Smooth muscle cell (in vitro differentiated cells): Measurements from ENCODE around the gene LRRC2. TPM values are rescaled to one million over a fixed set of nuclear protein-coding genes. Genes with fewer than 3 reads are reported as not detected.
"Not testable (repeated sequence)": the region's sequence is repeated elsewhere in the genome, so short reads cannot be mapped to it uniquely, and the experiment has no call there.

Experiments used
- DNase-seq: peaks from one replicate; lab custom pipeline; 2025; ENCODE audit not compliant: unreplicated experiment; lab: John Stamatoyannopoulos, UW
- H2AFZ ChIP-seq: fragments of 200-600 bp; sonication (generic); 2 replicates; pipeline ENCODE4 v1.6.0; 2016; ENCODE audit warnings: antibody characterized with exemption, low read depth, mild to moderate bottlenecking
- H3F3A ChIP-seq: fragments of 200-600 bp; sonication (generic); 2 replicates; pipeline ENCODE4 v1.6.0; 2017; ENCODE audit warnings: antibody characterized with exemption, low read depth
- H3K27ac ChIP-seq: fragments of 200-600 bp; sonication (generic); 2 replicates; pipeline ENCODE4 v1.5.1; 2016; ENCODE audit warnings: low read depth, mild to moderate bottlenecking
- H3K27me3 ChIP-seq: fragments of 200-600 bp; sonication (generic); 2 replicates; pipeline ENCODE4 v1.6.1; 2016; ENCODE audit warnings: low read depth, mild to moderate bottlenecking
- H3K36me3 ChIP-seq: fragments of 200-600 bp; sonication (generic); 2 replicates; pipeline ENCODE4 v1.5.1; 2016; ENCODE audit warnings: low read depth
- H3K4me1 ChIP-seq: fragments of 200-600 bp; sonication (generic); 2 replicates; pipeline ENCODE4 v1.5.1; 2016; ENCODE audit warnings: low read depth
- H3K4me2 ChIP-seq: fragments of 200-600 bp; sonication (generic); 2 replicates; pipeline ENCODE4 v1.6.0; 2016; ENCODE audit warnings: mild to moderate bottlenecking
- H3K4me3 ChIP-seq: fragments of 200-600 bp; sonication (generic); 2 replicates; pipeline ENCODE4 v1.5.1; 2016; ENCODE audit warnings: mild to moderate bottlenecking
- H3K79me2 ChIP-seq: fragments of 200-600 bp; sonication (generic); 2 replicates; pipeline ENCODE4 v1.6.0; 2016; ENCODE audit warnings: low read depth, mild to moderate bottlenecking
- H3K9ac ChIP-seq: fragments of 200-600 bp; sonication (generic); 2 replicates; pipeline ENCODE4 v1.6.0; 2016; ENCODE audit warnings: low read depth
- H3K9me3 ChIP-seq: fragments of 200-600 bp; sonication (generic); replicated peaks from 2 replicates; pipeline ENCODE4 v1.5.1; 2016; ENCODE audit warnings: low read depth
- H4K20me1 ChIP-seq: fragments of 200-600 bp; sonication (generic); 2 replicates; pipeline ENCODE4 v1.6.0; 2016; ENCODE audit warnings: low read depth
- WGBS: methylation state at CpG from one replicate; pipeline ENCODE4 v1.1.7; 2016; ENCODE audit warnings: low lambda C conversion rate; 5-methylcytosine and 5-hydroxymethylcytosine counted together
- polyA plus RNA-seq: library from polyadenylated mRNA; unstranded; fragments of >200 nt; fragmentation: Nextera tagmentation; extraction: Ambion mirVana; gene quantifications from 2 replicates; pipeline ENCODE4 v1.2.1, GENCODE V29; 2016
- total RNA-seq: library from RNA; depleted of rRNA; stranded (reverse); fragments of >200 nt; gene quantifications from 2 replicates; pipeline ENCODE4 v1.2.3, GENCODE V29; 2014
- TF ChIP-seq, protein P1 (sequence below): fragments of 200-600 bp; sonication (generic); IDR thresholded peaks from 2 replicates; pipeline ENCODE4 v1.5.1; 2017; ENCODE audit warnings: borderline replicate concordance, mild to moderate bottlenecking, antibody characterized with exemption; ENCODE audit not compliant: insufficient read depth, poor library complexity, severe bottlenecking

Gene LRRC2
- total and polyA plus RNA-seq, 2 experiments from 2014 or later: 2.0 to 2.7 TPM

DNA sequence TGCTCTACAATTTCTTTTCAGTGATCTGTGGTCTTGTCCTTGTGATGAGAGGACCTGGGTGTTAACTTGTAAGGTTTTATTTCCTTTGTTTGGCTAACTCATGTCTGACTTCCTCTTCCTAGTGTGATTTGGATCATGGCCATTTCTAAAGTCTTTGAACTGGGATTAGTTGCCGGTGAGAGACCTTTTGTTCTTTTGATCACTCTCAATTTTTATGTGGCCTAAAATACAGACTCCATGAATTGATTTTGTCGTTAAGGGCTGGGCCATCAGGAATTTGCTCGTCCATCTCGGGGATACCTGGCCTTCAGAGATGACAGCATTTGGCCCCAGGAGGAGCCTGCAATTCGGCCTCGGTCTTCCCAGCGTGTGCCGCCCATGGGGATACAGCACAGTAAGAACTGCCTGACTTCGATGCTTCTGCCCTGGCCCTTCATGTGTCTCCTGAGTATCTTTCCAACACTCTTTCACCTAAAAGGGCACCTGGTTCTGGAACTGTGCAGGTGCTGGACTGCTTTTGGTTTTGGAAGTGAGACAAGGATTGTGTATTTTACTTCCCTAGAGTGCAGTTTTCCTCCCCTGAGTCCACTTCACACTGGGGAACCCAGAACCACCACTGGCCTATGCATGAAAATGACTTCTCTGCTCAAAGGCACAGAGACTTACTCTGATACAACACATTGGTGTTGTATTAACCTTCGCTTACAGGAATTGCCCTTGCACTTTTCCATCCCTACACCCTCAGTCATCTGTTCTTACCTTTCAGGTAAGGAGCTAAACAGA, 13.1 kb upstream of the LRRC2 start:
- Histone ChIP-seq H3K4me2 (no peak overlapping the region), H3K9ac (no peak overlapping the region), H3K27me3 (peaks cover 59% of the 10 kb centered on the region), H2AFZ (no peak overlapping the region), H3K79me2 (no peaks in the 10 kb centered on the region), H3K36me3 (no peaks in the 10 kb centered on the region), H3K9me3 (no peaks in the 10 kb centered on the region), H4K20me1 (no peaks in the 10 kb centered on the region), H3K4me1 (peaks cover 16% of the 10 kb centered on the region), H3K27ac (no peak overlapping the region), H3F3A (no peaks in the 10 kb centered on the region), H3K4me3 (no peak overlapping the region)
- 37% methylated on average over 10 of the region's 10 CpGs for WGBS
- TF ChIP-seq, protein P1, sequence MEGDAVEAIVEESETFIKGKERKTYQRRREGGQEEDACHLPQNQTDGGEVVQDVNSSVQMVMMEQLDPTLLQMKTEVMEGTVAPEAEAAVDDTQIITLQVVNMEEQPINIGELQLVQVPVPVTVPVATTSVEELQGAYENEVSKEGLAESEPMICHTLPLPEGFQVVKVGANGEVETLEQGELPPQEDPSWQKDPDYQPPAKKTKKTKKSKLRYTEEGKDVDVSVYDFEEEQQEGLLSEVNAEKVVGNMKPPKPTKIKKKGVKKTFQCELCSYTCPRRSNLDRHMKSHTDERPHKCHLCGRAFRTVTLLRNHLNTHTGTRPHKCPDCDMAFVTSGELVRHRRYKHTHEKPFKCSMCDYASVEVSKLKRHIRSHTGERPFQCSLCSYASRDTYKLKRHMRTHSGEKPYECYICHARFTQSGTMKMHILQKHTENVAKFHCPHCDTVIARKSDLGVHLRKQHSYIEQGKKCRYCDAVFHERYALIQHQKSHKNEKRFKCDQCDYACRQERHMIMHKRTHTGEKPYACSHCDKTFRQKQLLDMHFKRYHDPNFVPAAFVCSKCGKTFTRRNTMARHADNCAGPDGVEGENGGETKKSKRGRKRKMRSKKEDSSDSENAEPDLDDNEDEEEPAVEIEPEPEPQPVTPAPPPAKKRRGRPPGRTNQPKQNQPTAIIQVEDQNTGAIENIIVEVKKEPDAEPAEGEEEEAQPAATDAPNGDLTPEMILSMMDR: no peak
- DNase-seq: no peak

DNA sequence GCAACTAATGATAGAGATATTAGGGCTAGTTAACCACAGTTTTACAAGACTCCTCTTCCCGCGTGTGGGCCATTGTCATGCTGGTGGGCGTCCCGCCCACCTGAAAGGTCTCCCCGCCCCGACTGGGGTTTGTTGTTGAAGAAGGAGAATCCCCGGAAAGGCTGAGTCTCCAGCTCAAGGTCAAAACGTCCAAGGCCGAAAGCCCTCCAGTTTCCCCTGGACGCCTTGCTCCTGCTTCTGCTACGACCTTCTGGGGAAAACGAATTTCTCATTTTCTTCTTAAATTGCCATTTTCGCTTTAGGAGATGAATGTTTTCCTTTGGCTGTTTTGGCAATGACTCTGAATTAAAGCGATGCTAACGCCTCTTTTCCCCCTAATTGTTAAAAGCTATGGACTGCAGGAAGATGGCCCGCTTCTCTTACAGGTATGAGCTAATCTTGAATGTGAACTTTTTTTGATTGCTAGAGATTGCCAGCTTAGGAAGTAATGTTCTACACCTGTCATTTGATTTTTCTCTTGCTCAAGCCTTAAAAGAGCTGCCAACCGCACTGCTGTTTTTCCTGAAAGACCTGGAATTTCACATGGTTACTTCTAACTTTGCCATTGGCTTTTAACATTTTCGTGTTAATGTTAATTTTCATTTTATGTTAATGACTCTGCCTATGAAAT, 11.6 kb upstream of the LRRC2 start:
- H2AFZ ChIP-seq, H3K9ac ChIP-seq, H3K27ac ChIP-seq, H3K9me3 ChIP-seq, H3F3A ChIP-seq, H3K79me2 ChIP-seq, H3K4me3 ChIP-seq, H3K36me3 ChIP-seq, DNase-seq, H4K20me1 ChIP-seq: not testable (repeated sequence)
- H3K4me2 ChIP-seq: peak overlapping the region; percentile 76
- peaks cover 18% of the 10 kb centered on the region for H3K4me1 ChIP-seq
- peaks cover 59% of the 10 kb centered on the region for H3K27me3 ChIP-seq
- WGBS: 17% methylated on average over 17 of the region's 18 CpGs

DNA sequence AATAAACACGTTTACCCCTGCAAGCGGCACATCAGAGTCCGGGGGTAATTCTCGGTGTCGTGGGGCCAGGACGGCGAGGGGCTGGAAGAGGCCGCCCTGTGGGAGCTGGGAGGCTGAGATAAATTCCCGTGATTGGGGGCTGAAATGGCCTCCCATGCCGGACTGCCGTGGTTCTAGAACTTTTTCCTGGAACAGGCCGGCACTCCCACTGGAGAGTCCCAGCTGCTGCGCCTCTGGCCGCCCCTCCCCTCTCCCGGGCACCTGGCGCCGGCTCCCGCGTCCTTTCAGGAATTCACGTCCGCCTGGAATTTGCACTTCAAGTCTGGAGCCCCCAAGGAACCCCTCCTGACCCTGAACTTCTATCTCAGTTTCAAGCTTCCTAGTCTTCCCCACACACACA, 10.8 kb upstream of the LRRC2 start:
- Histone ChIP-seq H3K9me3 (no peaks in the 10 kb centered on the region), H3K36me3 (no peaks in the 10 kb centered on the region), H3K4me3 (peak overlapping the region; percentile 28), H3K4me2 (peak overlapping the region; percentile 76), H3K79me2 (no peaks in the 10 kb centered on the region), H3F3A (no peaks in the 10 kb centered on the region), H3K27me3 (peaks cover 59% of the 10 kb centered on the region), H3K9ac (no peak overlapping the region), H3K4me1 (peaks cover 18% of the 10 kb centered on the region), H4K20me1 (no peaks in the 10 kb centered on the region), H2AFZ (no peak overlapping the region), H3K27ac (no peak overlapping the region)
- WGBS: 10% methylated on average over 20 of the region's 21 CpGs
- no peak for DNase-seq
- TF ChIP-seq, protein P1: no peak

DNA sequence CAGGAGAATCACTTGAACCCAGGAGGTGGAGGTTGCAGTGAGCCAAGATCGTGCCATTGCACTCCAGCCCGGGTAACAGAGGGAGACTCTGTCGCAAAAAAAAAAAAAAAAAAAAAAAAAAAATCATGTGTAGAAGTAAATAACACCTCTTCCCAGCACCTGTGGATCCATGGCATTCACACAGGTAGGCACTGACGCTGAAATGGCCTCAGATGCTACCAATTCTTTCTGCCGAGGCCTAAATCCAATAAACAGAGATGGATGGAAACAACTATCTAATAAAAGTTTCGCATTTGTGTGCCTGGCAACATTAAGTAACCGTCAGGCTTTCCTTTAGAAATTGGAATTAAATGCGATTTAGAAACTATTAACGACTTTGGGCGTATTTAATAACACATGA, 10.3 kb upstream of the LRRC2 start:
- Histone ChIP-seq H4K20me1 (no peaks in the 10 kb centered on the region), H3K9ac (no peak overlapping the region), H3K79me2 (no peaks in the 10 kb centered on the region), H2AFZ (no peak overlapping the region), H3K4me2 (peak overlapping the region; percentile 76), H3K27ac (no peak overlapping the region), H3K36me3 (no peaks in the 10 kb centered on the region), H3K4me3 (peak overlapping the region; percentile 28), H3K4me1 (peaks cover 18% of the 10 kb centered on the region), H3K9me3 (no peaks in the 10 kb centered on the region), H3F3A (no peaks in the 10 kb centered on the region), H3K27me3 (peaks cover 56% of the 10 kb centered on the region)
- no peak for DNase-seq
- TF ChIP-seq, protein P1: no peak
- 29% methylated on average over 10 of the region's 10 CpGs for WGBS
